WTC11 (cell line): ENCODE results near the gene ZNF333. TPM values are rescaled to one million over a fixed set of nuclear protein-coding genes. Genes with fewer than 3 reads are reported as not detected.

Source experiments
- ATAC-seq: fragments of 200-7000 bp; cut with Tn5 transposase; 2 replicates; pipeline ENCODE4 v1.10.0; 2021; ENCODE audit warnings: mild to moderate bottlenecking, moderate library complexity
- CTCF ChIA-PET: fragments of 300-600 bp; sonication (Branson Sonifier 250); formaldehyde crosslinking; loops from one replicate; lab custom pipeline; 2021; ENCODE audit warnings: antibody characterized with exemption; lab: Charles Lee
- POLR2A ChIA-PET: fragments of 350-600 bp; sonication (Branson Sonifier 250); formaldehyde crosslinking; loops from one replicate; lab custom pipeline; 2021; ENCODE audit warnings: antibody characterized with exemption; lab: Charles Lee
- DNase-seq: peaks from one replicate; pipeline ENCODE4 v3.0.0; 2021; ENCODE audit warnings: low spot score
- H3K27ac Mint-ChIP-seq: 2 replicates; pipeline ENCODE4 v1.8.0; 2021; ENCODE audit warnings: mixed read lengths
- H3K27me3 Mint-ChIP-seq: 2 replicates; pipeline ENCODE4 v1.8.0; 2021; ENCODE audit warnings: low read depth, mild to moderate bottlenecking, moderate library complexity, mixed read lengths
- H3K36me3 Mint-ChIP-seq: 2 replicates; pipeline ENCODE4 v1.8.0; 2021; ENCODE audit warnings: mixed read lengths
- H3K4me1 Mint-ChIP-seq: 2 replicates; pipeline ENCODE4 v1.8.0; 2022; ENCODE audit warnings: mixed read lengths
- H3K4me3 Mint-ChIP-seq: 2 replicates; pipeline ENCODE4 v1.8.0; 2021; ENCODE audit warnings: mild to moderate bottlenecking, moderate library complexity, mixed read lengths
- H3K9me3 Mint-ChIP-seq: 2 replicates; pipeline ENCODE4 v1.8.0; 2021; ENCODE audit warnings: mixed read lengths
- AFF4 ChIP-seq: sonication (generic); formaldehyde crosslinking; IDR thresholded peaks from 2 replicates; pipeline ENCODE4 v1.8.1; 2023; ENCODE audit warnings: mild to moderate bottlenecking, missing genetic modification reagents, borderline replicate concordance
- ATF3 ChIP-seq: sonication (generic); formaldehyde crosslinking; conservative IDR thresholded peaks from 2 replicates; pipeline ENCODE4 v1.8.1; 2022; ENCODE audit warnings: mild to moderate bottlenecking, missing genetic modification reagents
- CDX4 ChIP-seq: fragments of 250-450 bp; sonication (Bioruptor Pico); IDR thresholded peaks from 2 replicates; pipeline ENCODE4 v1.9.0; 2021; ENCODE audit warnings: moderate library complexity, mild to moderate bottlenecking, inconsistent platforms, borderline replicate concordance
- CREM ChIP-seq: sonication (generic); formaldehyde crosslinking; IDR thresholded peaks from 2 replicates; pipeline ENCODE4 v1.8.1; 2022; ENCODE audit warnings: mild to moderate bottlenecking, missing genetic modification reagents, moderate library complexity
- ERG ChIP-seq: fragments of 250-450 bp; sonication (Bioruptor Pico); IDR thresholded peaks from 2 replicates; pipeline ENCODE4 v1.8.0; 2021; ENCODE audit warnings: mild to moderate bottlenecking
- FOXJ3 ChIP-seq: sonication (generic); formaldehyde crosslinking; IDR thresholded peaks from 2 replicates; pipeline ENCODE4 v1.9.0; 2021; ENCODE audit warnings: missing genetic modification reagents, mild to moderate bottlenecking, borderline replicate concordance
- FOXK1 ChIP-seq: sonication (generic); formaldehyde crosslinking; IDR thresholded peaks from 2 replicates; pipeline ENCODE4 v1.8.0; 2022; ENCODE audit warnings: mild to moderate bottlenecking, moderate library complexity, missing genetic modification reagents
- GTF2I ChIP-seq: fragments of 250-450 bp; sonication (Bioruptor Pico); conservative IDR thresholded peaks from 2 replicates; pipeline ENCODE4 v1.4.0; 2021; ENCODE audit warnings: mild to moderate bottlenecking
- PRDM15 ChIP-seq: sonication (generic); formaldehyde crosslinking; IDR thresholded peaks from 2 replicates; pipeline ENCODE4 v1.8.0; 2022; ENCODE audit warnings: missing genetic modification reagents
- SMAD3 ChIP-seq: sonication (generic); formaldehyde crosslinking; IDR thresholded peaks from 2 replicates; pipeline ENCODE4 v1.8.0; 2022; ENCODE audit warnings: missing genetic modification reagents, mild to moderate bottlenecking, borderline replicate concordance
- STAT6 ChIP-seq: sonication (generic); formaldehyde crosslinking; conservative IDR thresholded peaks from 2 replicates; pipeline ENCODE4 v1.8.1; 2023; ENCODE audit warnings: mild to moderate bottlenecking, low read depth, missing genetic modification reagents, moderate library complexity
- ZBTB43 ChIP-seq: sonication (generic); formaldehyde crosslinking; IDR thresholded peaks from 2 replicates; pipeline ENCODE4 v1.8.1; 2023; ENCODE audit warnings: mild to moderate bottlenecking, missing genetic modification reagents
- ZNF138 ChIP-seq: sonication (generic); formaldehyde crosslinking; conservative IDR thresholded peaks from 2 replicates; pipeline ENCODE4 v1.8.1; 2022; ENCODE audit warnings: mild to moderate bottlenecking, moderate library complexity, missing genetic modification reagents
- ZNF263 ChIP-seq: sonication (generic); formaldehyde crosslinking; IDR thresholded peaks from 2 replicates; pipeline ENCODE4 v1.8.1; 2022; ENCODE audit warnings: low read depth, mild to moderate bottlenecking, moderate library complexity, missing genetic modification reagents
- ZNF532 ChIP-seq: fragments of 250-450 bp; sonication (Bioruptor Pico); IDR thresholded peaks from 2 replicates; pipeline ENCODE4 v1.9.0; 2021; ENCODE audit warnings: mild to moderate bottlenecking, borderline replicate concordance
- total RNA-seq: library from RNA; stranded (reverse); gene quantifications from 3 replicates; pipeline ENCODE4 v1.2.3, GENCODE V29; 2021

The ZNF333 gene
- total RNA-seq, 1 experiment from 2014 or later = 16.2 TPM

- H3K27me3 Mint-ChIP-seq = peaks cover 3% of the 10 kb centered on the region
- DNase-seq (no peak), ATAC-seq (no peak)
- H3K36me3 Mint-ChIP-seq = peaks cover 28% of the 10 kb centered on the region
- no peak for TF ChIP-seq ZNF138
- TF ChIP-seq ZNF263 = no peak
- no peak for TF ChIP-seq CDX4
- TF ChIP-seq ZNF532 = no peak
- no peak for TF ChIP-seq STAT6 (CRISPR knock-in tag)
- no peak for TF ChIP-seq PRDM15 (CRISPR knock-in tag)
- no peak for TF ChIP-seq GTF2I (CRISPR knock-in tag)
- H3K9me3 Mint-ChIP-seq = peaks cover 6% of the 10 kb centered on the region
- H3K4me3 Mint-ChIP-seq = no peak overlapping the region
- ChIA-PET POLR2A (no interaction called here), CTCF (no interaction called here)
- no peak overlapping the region for H3K27ac Mint-ChIP-seq
- peaks cover 13% of the 10 kb centered on the region for H3K4me1 Mint-ChIP-seq
Observed at GRCh38 chr19:14763497-14764145, 73.8 kb downstream of the ZNF333 start.

- DNase-seq (no peak), ATAC-seq (no peak)
- Mint-ChIP-seq H3K27ac (no peak overlapping the region), H3K4me1 (peaks cover 13% of the 10 kb centered on the region), H3K9me3 (peaks cover 6% of the 10 kb centered on the region), H3K36me3 (peaks cover 31% of the 10 kb centered on the region), H3K4me3 (no peak overlapping the region), H3K27me3 (peaks cover 3% of the 10 kb centered on the region)
- ChIA-PET POLR2A (interaction anchor here (0.7 kb wide), 1 partner anchor 1718 kb away, joined by 3 read pairs; no protein-coding TSS in a partner anchor), CTCF (no interaction called here)
- no peak for TF ChIP-seq SMAD3 (CRISPR knock-in tag)
- TF ChIP-seq FOXJ3 (CRISPR knock-in tag) = no peak
- TF ChIP-seq AFF4 = no peak
- TF ChIP-seq ZBTB43 = no peak
- no peak for TF ChIP-seq ERG (CRISPR knock-in tag)
- no peak for TF ChIP-seq CREM (CRISPR knock-in tag)
- TF ChIP-seq FOXK1 (CRISPR knock-in tag) = no peak
- TF ChIP-seq ATF3 (CRISPR knock-in tag) = no peak
Observed at GRCh38 chr19:14764401-14764800, 74.6 kb downstream of the ZNF333 start.
